ENCODE measurements around the gene ZFP82.

The ZFP82 gene

DNA sequence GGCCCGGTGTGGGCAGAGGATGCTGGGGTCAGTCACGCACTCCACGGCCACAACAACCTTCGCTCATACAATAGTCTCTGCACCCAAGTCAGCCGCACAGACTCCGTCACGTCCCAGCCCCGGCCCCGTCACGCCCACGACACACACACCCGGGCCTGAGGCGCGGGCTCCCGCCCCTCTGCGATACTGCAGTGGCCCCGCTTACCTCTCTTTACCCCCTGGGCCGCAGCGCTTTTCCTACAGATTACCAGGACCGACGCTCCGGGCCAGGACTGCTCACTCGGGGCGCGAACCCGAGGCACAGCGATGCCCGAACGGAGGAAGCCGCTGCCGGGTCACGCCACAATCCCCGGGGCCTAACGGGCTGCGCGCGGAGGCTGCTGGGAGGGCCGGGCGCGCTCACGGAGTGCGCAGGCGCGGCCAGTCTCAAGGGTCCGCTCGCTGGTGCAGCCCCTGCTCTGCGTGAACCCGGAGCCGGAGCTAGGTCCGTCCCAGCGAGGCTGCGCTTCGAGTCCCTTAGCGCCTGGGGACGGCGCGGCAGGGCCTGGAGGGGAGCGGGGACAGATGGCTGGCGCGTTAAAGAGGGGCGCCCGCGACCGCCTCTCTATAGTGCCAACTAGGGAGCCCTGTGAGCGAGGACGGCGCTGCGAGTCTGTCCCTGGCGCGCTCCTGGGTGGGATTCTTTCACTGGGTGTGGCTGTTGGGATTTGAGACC lies at the start of gene ZFP82:
TSS of gene ZFP82 (minus strand) at position 358 of the 715 bp plus-strand sequence. CDS start 8,855 bp downstream, outside the sequence.
- Mint-ChIP-seq H3K27me3 (ENCODE audit: low read depth) (no peaks in the 10 kb centered on the region), H3K36me3 (ENCODE audit: low read depth) (peaks cover 45% of the 10 kb centered on the region), H3K4me1 (peaks cover 5% of the 10 kb centered on the region), H3K9me3 (peaks cover 42% of the 10 kb centered on the region), H3K4me3 (peak within 1 kb of the TSS; percentile 97 to 98 (median 98)), H3K27ac (peak within 1 kb of the TSS; percentile 95 to 99 (median 98))
- TF ChIP-seq, protein P1, sequence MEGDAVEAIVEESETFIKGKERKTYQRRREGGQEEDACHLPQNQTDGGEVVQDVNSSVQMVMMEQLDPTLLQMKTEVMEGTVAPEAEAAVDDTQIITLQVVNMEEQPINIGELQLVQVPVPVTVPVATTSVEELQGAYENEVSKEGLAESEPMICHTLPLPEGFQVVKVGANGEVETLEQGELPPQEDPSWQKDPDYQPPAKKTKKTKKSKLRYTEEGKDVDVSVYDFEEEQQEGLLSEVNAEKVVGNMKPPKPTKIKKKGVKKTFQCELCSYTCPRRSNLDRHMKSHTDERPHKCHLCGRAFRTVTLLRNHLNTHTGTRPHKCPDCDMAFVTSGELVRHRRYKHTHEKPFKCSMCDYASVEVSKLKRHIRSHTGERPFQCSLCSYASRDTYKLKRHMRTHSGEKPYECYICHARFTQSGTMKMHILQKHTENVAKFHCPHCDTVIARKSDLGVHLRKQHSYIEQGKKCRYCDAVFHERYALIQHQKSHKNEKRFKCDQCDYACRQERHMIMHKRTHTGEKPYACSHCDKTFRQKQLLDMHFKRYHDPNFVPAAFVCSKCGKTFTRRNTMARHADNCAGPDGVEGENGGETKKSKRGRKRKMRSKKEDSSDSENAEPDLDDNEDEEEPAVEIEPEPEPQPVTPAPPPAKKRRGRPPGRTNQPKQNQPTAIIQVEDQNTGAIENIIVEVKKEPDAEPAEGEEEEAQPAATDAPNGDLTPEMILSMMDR (IDR thresholded peaks at IDR 0.05; ENCODE audit: unreplicated experiment in 3 of 3): no peak

DNA sequence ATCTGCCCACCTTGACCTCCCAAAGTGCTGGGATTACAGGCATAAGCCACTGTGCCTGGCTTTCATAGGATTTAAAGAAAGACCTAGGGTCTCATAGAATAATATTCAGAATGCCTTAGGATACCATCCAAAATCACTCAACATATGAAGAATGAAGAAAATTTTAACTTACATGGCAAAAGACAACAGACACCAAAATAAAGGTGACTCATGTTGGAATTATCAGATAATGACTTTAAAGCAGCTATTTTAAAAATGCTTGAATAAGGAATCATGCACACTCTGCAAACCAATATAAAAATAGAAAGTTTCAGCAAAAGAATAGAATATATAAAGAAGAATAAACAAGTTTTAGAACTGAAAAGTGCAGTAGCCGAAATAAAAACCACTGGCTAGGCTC lies 41.6 kb upstream of the ZFP82 start:
- TF ChIP-seq, protein P1 (IDR thresholded peaks at IDR 0.05; ENCODE audit: unreplicated experiment in 3 of 3): no peak

DNA sequence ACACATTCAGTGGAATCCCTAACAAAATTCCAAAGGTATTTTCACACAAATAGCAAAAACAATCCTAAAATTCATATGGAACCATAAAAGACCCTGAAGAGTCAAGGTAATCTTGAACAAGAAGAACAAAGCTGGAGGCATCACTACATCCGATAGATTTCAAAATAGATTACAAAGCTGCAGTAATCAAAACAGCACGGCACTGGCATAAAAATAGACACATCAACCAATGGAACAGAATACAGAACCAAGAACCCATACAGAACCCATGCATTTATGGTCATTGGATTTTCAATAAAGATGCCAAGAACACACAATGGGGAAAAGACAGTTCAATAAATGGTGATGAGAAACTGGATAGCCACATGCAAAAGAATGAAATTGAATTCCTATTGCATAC lies 38.4 kb upstream of the ZFP82 start:
- Mint-ChIP-seq H3K4me3 (no peak overlapping the region), H3K36me3 (ENCODE audit: low read depth) (peaks cover 92% of the 10 kb centered on the region), H3K9me3 (peaks cover 64% of the 10 kb centered on the region)

More for the DNA sequence above, 41.6 kb upstream of the ZFP82 start:
- no peak overlapping the region for H3K27ac Mint-ChIP-seq
- no peaks in the 10 kb centered on the region for H3K27me3 Mint-ChIP-seq (ENCODE audit: low read depth)
- no peaks in the 10 kb centered on the region for H3K4me1 Mint-ChIP-seq
- no peak overlapping the region for H3K4me3 Mint-ChIP-seq
- H3K36me3 Mint-ChIP-seq (ENCODE audit: low read depth): peaks cover 86% of the 10 kb centered on the region
- peaks cover 50% of the 10 kb centered on the region for H3K9me3 Mint-ChIP-seq

DNA sequence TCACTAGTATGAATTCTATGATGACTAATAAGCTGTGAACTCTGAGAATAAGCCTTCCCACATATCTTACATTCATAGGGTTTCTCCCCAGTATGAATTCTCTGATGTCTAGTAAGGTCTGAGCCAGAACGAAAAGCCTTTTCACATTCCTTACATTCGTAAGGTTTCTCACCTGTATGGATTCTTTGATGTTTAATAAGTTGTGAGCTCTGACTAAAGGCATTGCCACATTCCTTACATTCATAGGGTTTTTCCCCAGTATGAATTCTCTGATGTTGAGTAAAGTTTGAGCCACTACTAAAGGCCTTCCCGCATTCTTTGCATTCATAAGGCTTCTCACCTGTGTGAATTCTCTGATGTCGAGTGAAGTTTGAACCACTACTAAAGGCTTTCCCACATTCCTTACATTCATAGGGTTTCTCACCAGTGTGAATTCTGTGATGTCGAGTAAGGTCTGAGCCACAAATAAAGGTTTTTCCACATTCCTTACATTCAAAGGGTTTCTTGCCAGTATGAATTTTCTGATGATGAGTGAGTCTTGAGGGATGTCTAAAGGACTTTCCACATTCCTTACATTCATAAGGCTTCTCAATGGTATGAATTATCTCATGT lies 30.7 kb upstream of the ZFP82 start:
- Mint-ChIP-seq H3K36me3 (ENCODE audit: low read depth) (peaks cover 99% of the 10 kb centered on the region), H3K27me3 (ENCODE audit: low read depth) (no peaks in the 10 kb centered on the region), H3K27ac (no peak overlapping the region), H3K9me3 (peaks cover 74% of the 10 kb centered on the region), H3K4me3 (no peak overlapping the region), H3K4me1 (no peaks in the 10 kb centered on the region)
- TF ChIP-seq, protein P1 (IDR thresholded peaks at IDR 0.05; ENCODE audit: unreplicated experiment in 3 of 3): no peak

More for the DNA sequence above, 38.4 kb upstream of the ZFP82 start:
- H3K4me1 Mint-ChIP-seq: no peaks in the 10 kb centered on the region
- H3K27me3 Mint-ChIP-seq (ENCODE audit: low read depth): no peaks in the 10 kb centered on the region
- no peak overlapping the region for H3K27ac Mint-ChIP-seq
- TF ChIP-seq, protein P1 (IDR thresholded peaks at IDR 0.05; ENCODE audit: unreplicated experiment in 3 of 3): no peak

DNA sequence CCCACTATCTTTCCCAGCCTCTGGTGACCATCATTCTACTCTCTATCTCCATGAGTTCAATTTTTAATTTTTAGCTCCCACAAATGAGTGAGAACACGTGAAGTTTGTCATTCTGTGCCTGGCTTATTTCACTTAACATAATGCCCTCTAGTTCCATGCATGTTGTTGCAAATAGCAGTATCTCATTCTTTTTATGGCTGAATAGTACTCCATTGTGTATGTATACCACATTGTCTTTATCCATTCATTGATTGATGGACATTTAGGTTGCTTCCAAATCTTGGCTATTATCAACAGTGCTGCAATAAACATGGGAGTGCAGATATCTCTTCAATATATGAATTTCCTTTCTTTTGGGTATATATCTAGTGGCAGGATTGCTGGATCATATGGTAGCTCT lies 22.9 kb upstream of the ZFP82 start:
- no peaks in the 10 kb centered on the region for H3K4me1 Mint-ChIP-seq
- H3K36me3 Mint-ChIP-seq (ENCODE audit: low read depth): peaks cover 41% of the 10 kb centered on the region
- H3K4me3 Mint-ChIP-seq: no peak overlapping the region
- H3K27ac Mint-ChIP-seq: no peak overlapping the region
- TF ChIP-seq, protein P1 (IDR thresholded peaks at IDR 0.05; ENCODE audit: unreplicated experiment in 3 of 3): no peak
- H3K9me3 Mint-ChIP-seq: peaks cover 55% of the 10 kb centered on the region
- H3K27me3 Mint-ChIP-seq (ENCODE audit: low read depth): no peaks in the 10 kb centered on the region

Data from nephron (organoid).